Measurements from ENCODE around the gene EGFL6. TPM values are rescaled to one million over a fixed set of nuclear protein-coding genes. Genes with fewer than 3 reads are reported as not detected.

The EGFL6 gene
- total RNA-seq, 1 experiment from 2014 or later = 0.96 TPM

GRCh38 chrX:13649838-13650237 lies 80.4 kb downstream of the EGFL6 start:
- no peaks in the 10 kb centered on the region for H3K27me3 Mint-ChIP-seq (ENCODE audit: low read depth)
- ChIA-PET POLR2A (no interaction called here), CTCF (no interaction called here)
- TF ChIP-seq ATF2 (CRISPR knock-in tag; IDR thresholded peaks at IDR 0.05; ENCODE audit: borderline replicate concordance, low read depth) (no peak), SMAD4 (CRISPR knock-in tag; IDR thresholded peaks at IDR 0.05) (no peak), STAT6 (CRISPR knock-in tag; conservative IDR thresholded peaks at IDR 0.05; ENCODE audit: low read depth) (no peak), CDX4 (CRISPR knock-in tag; IDR thresholded peaks at IDR 0.05; ENCODE audit: borderline replicate concordance) (no peak), RORB (CRISPR knock-in tag; IDR thresholded peaks at IDR 0.05) (no peak), ZNF232 (CRISPR knock-in tag; IDR thresholded peaks at IDR 0.05) (no peak), FOXJ3 (CRISPR knock-in tag; IDR thresholded peaks at IDR 0.05; ENCODE audit: borderline replicate concordance) (no peak), ESRRA (CRISPR knock-in tag; IDR thresholded peaks at IDR 0.05; ENCODE audit: borderline replicate concordance) (no peak), ATF1 (CRISPR knock-in tag; IDR thresholded peaks at IDR 0.05) (no peak), ZNF423 (CRISPR knock-in tag; IDR thresholded peaks at IDR 0.05) (no peak), MXD4 (CRISPR knock-in tag; IDR thresholded peaks at IDR 0.05; ENCODE audit: borderline replicate concordance) (no peak), ZNF263 (CRISPR knock-in tag; IDR thresholded peaks at IDR 0.05; ENCODE audit: low read depth) (no peak), ZNF532 (CRISPR knock-in tag; IDR thresholded peaks at IDR 0.05; ENCODE audit: borderline replicate concordance) (no peak), TEAD1 (CRISPR knock-in tag; IDR thresholded peaks at IDR 0.05) (no peak), NFE2L1 (CRISPR knock-in tag; IDR thresholded peaks at IDR 0.05) (no peak), NR3C1 (CRISPR knock-in tag; conservative IDR thresholded peaks at IDR 0.05; ENCODE audit: low read depth) (no peak)
- no peak for DNase-seq (ENCODE audit: low spot score)
- H3K9me3 Mint-ChIP-seq = no peaks in the 10 kb centered on the region
- no peak overlapping the region for H3K27ac Mint-ChIP-seq
- H3K4me1 Mint-ChIP-seq = peaks cover 7% of the 10 kb centered on the region
- no peak for ATAC-seq
- H3K36me3 Mint-ChIP-seq = no peaks in the 10 kb centered on the region
- no peak overlapping the region for H3K4me3 Mint-ChIP-seq

- CTCF ChIA-PET = interaction anchor here (0.7 kb wide), 1 partner anchor 144 kb away, joined by 3 read pairs; no protein-coding TSS in a partner anchor
- TF ChIP-seq CDX4 (CRISPR knock-in tag; IDR thresholded peaks at IDR 0.05; ENCODE audit: borderline replicate concordance) = no peak
- no peak for TF ChIP-seq ZNF317 (CRISPR knock-in tag; IDR thresholded peaks at IDR 0.05; ENCODE audit: borderline replicate concordance, low read depth)
- TF ChIP-seq NR1H2 (CRISPR knock-in tag; IDR thresholded peaks at IDR 0.05) = no peak
- TF ChIP-seq E2F5 (CRISPR knock-in tag; IDR thresholded peaks at IDR 0.05) = no peak
- TF ChIP-seq TP53 (CRISPR knock-in tag; IDR thresholded peaks at IDR 0.05) = no peak
- no peak for TF ChIP-seq NR2C2 (CRISPR knock-in tag; IDR thresholded peaks at IDR 0.05)
- TF ChIP-seq GABPB1 (CRISPR knock-in tag; IDR thresholded peaks at IDR 0.05) = no peak
- TF ChIP-seq CTCF (IDR thresholded peaks at IDR 0.05) = no peak
- TF ChIP-seq GTF2I (CRISPR knock-in tag; conservative IDR thresholded peaks at IDR 0.05) = no peak
- no peak for TF ChIP-seq JUN (CRISPR knock-in tag; IDR thresholded peaks at IDR 0.05)
Observed at GRCh38 chrX:13650318-13650717, 80.9 kb downstream of the EGFL6 start.

More at GRCh38 chrX:13650318-13650717, 80.9 kb downstream of the EGFL6 start:
- Mint-ChIP-seq H3K36me3 (no peaks in the 10 kb centered on the region), H3K4me3 (no peak overlapping the region), H3K27ac (no peak overlapping the region), H3K4me1 (peaks cover 7% of the 10 kb centered on the region), H3K27me3 (ENCODE audit: low read depth) (no peaks in the 10 kb centered on the region), H3K9me3 (no peaks in the 10 kb centered on the region)
- no peak for DNase-seq (ENCODE audit: low spot score)
- POLR2A ChIA-PET = no interaction called here
- no peak for ATAC-seq
